ENCODE measurements around the gene RNF31. TPM values are rescaled to one million over a fixed set of nuclear protein-coding genes. Genes with fewer than 3 reads are reported as not detected.

Gene RNF31
- total RNA-seq, 1 experiment from 2014 or later: 69.6 TPM

GRCh38 chr14:24182110-24182882 lies 35.0 kb downstream of the RNF31 start:
- Histone ChIP-seq H3K9me2 (replicated peaks; ENCODE audit: low read length) (no peaks in the 10 kb centered on the region), H3K36me3 (ENCODE audit: low read depth, low read length) (peaks cover 43% of the 10 kb centered on the region; the same call in 1 of the 2 replicates), H3K4me2 (ENCODE audit: low read length) (no peak overlapping the region), H3K79me2 (ENCODE audit: low read length) (peaks cover 12% of the 10 kb centered on the region), H3F3A (ENCODE audit: low read length, unreplicated experiment) (no peaks in the 10 kb centered on the region), H3K9me3 (ENCODE audit: low read length) (no peaks in the 10 kb centered on the region), H3K27me3 (ENCODE audit: low read length) (no peaks in the 10 kb centered on the region), H3K4me3 (ENCODE audit: low read length) (no peak overlapping the region), H3K9ac (ENCODE audit: low read length) (no peak overlapping the region), H3K27ac (ENCODE audit: low read length) (no peak overlapping the region), H3K4me1 (ENCODE audit: insufficient read depth, low read length) (peaks cover under 1% of the 10 kb centered on the region), H4K20me1 (ENCODE audit: low read length) (no peaks in the 10 kb centered on the region), H2AFZ (ENCODE audit: low read length) (no peak overlapping the region)
- TF ChIP-seq EZH2phosphoT487 (IDR thresholded peaks at IDR 0.05; ENCODE audit: borderline replicate concordance, low read length): no peak
- TF ChIP-seq EZH2 (IDR thresholded peaks at IDR 0.05; ENCODE audit: low read length, unreplicated experiment): no peak
- no peak for TF ChIP-seq CTCF (conservative IDR thresholded peaks at IDR 0.05; ENCODE audit: low read depth, low read length)
- ChIA-PET POLR2A (ENCODE audit: unreplicated experiment) (no interaction called here), CTCF (no interaction called here)
- ATAC-seq: no peak
- intact Hi-C loops (cut with micrococcal nuclease): no loop called here
- no TSS peak for BruUV-seq (replicated peaks)
- DNase-seq: no peak

GRCh38 chr14:24183014-24183481 lies 35.8 kb downstream of the RNF31 start:
- no peak overlapping the region for H3K4me2 ChIP-seq (ENCODE audit: low read length)
- H3K9me2 ChIP-seq (replicated peaks; ENCODE audit: low read length): no peaks in the 10 kb centered on the region
- H3K9me3 ChIP-seq (ENCODE audit: low read length): no peaks in the 10 kb centered on the region
- H4K20me1 ChIP-seq (ENCODE audit: low read length): no peaks in the 10 kb centered on the region
- no peak overlapping the region for H3K9ac ChIP-seq (ENCODE audit: low read length)
- peaks cover 43% of the 10 kb centered on the region; the same call in 1 of the 2 replicates for H3K36me3 ChIP-seq (ENCODE audit: low read depth, low read length)
- H3F3A ChIP-seq (ENCODE audit: low read length, unreplicated experiment): no peaks in the 10 kb centered on the region
- H3K27ac ChIP-seq (ENCODE audit: low read length): no peak overlapping the region
- ChIA-PET CTCF (no interaction called here), POLR2A (ENCODE audit: unreplicated experiment) (no interaction called here)
- TF ChIP-seq EZH2phosphoT487 (IDR thresholded peaks at IDR 0.05; ENCODE audit: borderline replicate concordance, low read length): no peak
- TF ChIP-seq CTCF (conservative IDR thresholded peaks at IDR 0.05; ENCODE audit: low read depth, low read length): no peak
- TF ChIP-seq EZH2 (IDR thresholded peaks at IDR 0.05; ENCODE audit: low read length, unreplicated experiment): no peak
- ATAC-seq (no peak), DNase-seq (no peak)
- H3K4me3 ChIP-seq (ENCODE audit: low read length): no peak overlapping the region
- H2AFZ ChIP-seq (ENCODE audit: low read length): no peak overlapping the region
- H3K27me3 ChIP-seq (ENCODE audit: low read length): no peaks in the 10 kb centered on the region
- intact Hi-C loops (cut with micrococcal nuclease): no loop called here
- BruUV-seq (replicated peaks): no TSS peak
- peaks cover 20% of the 10 kb centered on the region for H3K79me2 ChIP-seq (ENCODE audit: low read length)
- peaks cover 8% of the 10 kb centered on the region for H3K4me1 ChIP-seq (ENCODE audit: insufficient read depth, low read length)
